GM19099 (cell line): ENCODE results near the gene ACVR1.

ENCODE experiments used
- POLR2A ChIP-seq: IDR thresholded peaks from 3 replicates; pipeline ENCODE4 v1.6.1; 2011; ENCODE audit warnings: low read depth; ENCODE audit not compliant: insufficient read length; ENCODE audit errors: extremely low read depth

The ACVR1 gene

GRCh38 chr2:157871415-157871814, 4.7 kb downstream of the ACVR1 start:
- TF ChIP-seq POLR2A, result no peak

GRCh38 chr2:157868993-157869392, 7.1 kb downstream of the ACVR1 start:
- no peak for TF ChIP-seq POLR2A

DNA sequence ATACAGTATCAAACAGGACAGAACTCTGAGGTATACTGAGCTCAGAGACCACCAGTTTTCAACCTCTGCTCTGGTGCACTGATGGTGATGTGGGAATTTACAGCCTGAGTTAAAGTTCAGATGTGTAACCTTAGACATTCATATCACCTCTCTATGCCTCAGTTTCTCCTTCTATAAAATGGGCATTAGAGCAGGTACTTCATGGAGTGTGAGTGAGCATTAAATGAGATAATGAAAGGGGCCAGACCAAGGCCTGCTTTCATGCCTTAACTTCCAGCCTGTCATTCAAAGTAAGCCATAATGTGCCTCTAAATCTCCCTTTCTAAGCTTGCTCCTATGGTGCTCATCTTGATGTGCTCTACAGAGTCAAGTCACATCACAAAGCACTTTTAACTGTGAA, 8.4 kb downstream of the ACVR1 start:
- TF ChIP-seq POLR2A, result no peak

DNA sequence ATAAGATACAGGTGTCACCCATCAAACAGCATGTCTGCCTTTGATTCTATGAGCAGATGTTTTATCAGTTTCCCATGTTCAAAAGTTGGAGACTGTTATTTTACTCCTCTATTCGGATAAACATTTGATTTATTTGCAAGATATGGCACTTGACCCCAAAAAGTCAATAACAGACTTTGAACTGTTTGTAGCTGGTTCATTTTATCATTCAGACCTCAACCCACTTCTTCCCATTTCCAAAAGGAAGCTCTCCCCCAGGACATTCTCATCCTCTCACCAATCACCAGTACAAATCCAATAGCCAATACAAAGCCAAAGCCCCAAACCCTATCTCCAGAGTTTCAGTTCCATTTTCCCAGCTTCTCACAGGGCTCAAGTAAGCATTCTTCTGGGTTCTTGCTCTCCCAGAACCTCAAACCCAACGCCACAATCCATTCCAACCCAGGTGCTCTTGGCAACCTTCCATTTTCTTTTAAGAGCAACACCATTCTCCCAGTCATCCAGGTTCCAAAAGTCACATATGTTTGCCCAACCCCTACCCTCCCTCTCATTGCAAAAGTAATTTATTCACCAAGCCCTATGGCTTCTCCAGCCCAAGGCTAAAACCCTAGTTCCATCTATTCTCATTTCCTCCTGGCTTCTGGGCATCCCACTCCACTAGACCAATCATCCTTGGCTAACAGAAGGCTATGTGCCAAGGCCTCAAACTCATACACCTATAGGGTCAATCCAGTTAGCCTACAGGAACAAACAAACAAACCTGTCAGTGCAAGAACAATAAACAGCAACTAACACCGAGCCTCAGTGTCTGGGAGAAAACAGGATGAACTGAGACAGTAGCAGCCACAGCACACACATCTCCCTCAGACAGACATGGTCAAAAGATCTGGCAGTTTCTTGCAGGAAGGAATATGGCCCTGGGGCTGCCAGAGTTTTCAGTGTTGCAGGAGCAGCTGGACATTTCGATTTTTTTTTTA, 9.2 kb downstream of the ACVR1 start:
- TF ChIP-seq POLR2A, result no peak

- no peak for TF ChIP-seq POLR2A
These were observed 9.9 kb downstream of the ACVR1 start for GRCh38 chr2:157866202-157866601.

- no peak for TF ChIP-seq POLR2A
These were observed 11.2 kb downstream of the ACVR1 start for GRCh38 chr2:157864857-157865430.

- no peak for TF ChIP-seq POLR2A
These were observed 17.3 kb downstream of the ACVR1 start for GRCh38 chr2:157858846-157859245.

DNA sequence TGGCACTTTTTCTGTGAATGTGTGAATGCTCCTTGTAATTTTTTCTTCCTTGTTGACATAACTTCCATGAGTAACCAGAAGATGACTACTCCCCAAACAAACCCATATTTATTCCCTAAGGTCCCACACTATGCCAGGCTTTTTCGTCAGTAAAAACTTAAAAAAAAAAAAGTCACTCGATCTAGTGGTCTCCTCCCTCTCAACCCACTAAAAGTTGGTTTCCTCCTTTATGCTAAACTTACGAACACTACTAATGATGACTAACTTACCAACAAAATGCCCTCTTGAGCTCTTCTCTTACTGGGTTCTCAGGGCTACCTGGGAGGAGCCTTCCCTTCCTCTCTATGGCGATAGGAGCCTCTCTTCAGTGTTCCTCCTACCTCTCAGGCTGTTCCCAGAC, 18.2 kb downstream of the ACVR1 start:
- TF ChIP-seq POLR2A, result no peak

DNA sequence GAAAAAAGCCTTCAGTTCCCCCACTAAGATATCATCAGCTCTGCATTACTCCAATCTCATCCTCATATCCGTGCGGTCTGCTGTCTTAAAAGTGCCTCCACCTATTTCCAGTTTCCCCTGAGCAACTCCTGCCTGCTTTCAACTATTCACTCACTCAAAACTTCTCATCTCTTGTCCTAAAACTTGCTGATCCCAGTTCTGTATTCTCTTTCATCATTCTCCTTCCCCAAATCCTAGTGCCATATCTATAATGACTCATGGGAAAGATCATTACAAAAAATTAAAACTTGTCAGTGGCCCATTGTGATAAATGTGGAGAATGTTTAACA, 20.0 kb downstream of the ACVR1 start:
- no peak for TF ChIP-seq POLR2A

- TF ChIP-seq POLR2A, result no peak
These were observed 22.3 kb downstream of the ACVR1 start for GRCh38 chr2:157853820-157854219.

GRCh38 chr2:157853211-157853610, 22.9 kb downstream of the ACVR1 start:
- TF ChIP-seq POLR2A, result no peak

GRCh38 chr2:157849591-157849990, 26.5 kb downstream of the ACVR1 start:
- TF ChIP-seq POLR2A, result no peak

GRCh38 chr2:157848213-157848612, 27.9 kb downstream of the ACVR1 start:
- TF ChIP-seq POLR2A, result no peak

- no peak for TF ChIP-seq POLR2A
These were observed 31.0 kb downstream of the ACVR1 start for GRCh38 chr2:157845081-157845480.

- no peak for TF ChIP-seq POLR2A
These were observed 32.2 kb downstream of the ACVR1 start for GRCh38 chr2:157843935-157844334.

- no peak for TF ChIP-seq POLR2A
These were observed 33.0 kb downstream of the ACVR1 start for GRCh38 chr2:157843081-157843480.
